Measurements from ENCODE around the gene HYAL1.

Gene HYAL1

GRCh38 chr3:50322115-50322385, 18.7 kb upstream of the HYAL1 start:
- peak overlapping the region; percentile 85 for H3K4me3 ChIP-seq
- TF ChIP-seq CTCF (IDR thresholded peaks at IDR 0.05) = no peak
- DNase-seq (ENCODE audit: low spot score) = no peak
- peak overlapping the region; percentile 52 to 91 for H3K27ac ChIP-seq

- DNase-seq (ENCODE audit: low spot score) = peak; percentile 93
- peak overlapping the region; percentile 69 to 91 for H3K27ac ChIP-seq
- H3K4me3 ChIP-seq = peak overlapping the region; percentile 85
- no peak for TF ChIP-seq CTCF (IDR thresholded peaks at IDR 0.05)
These were observed 18.2 kb upstream of the HYAL1 start for GRCh38 chr3:50321336-50322114.

GRCh38 chr3:50320853-50321335, 17.5 kb upstream of the HYAL1 start:
- no peak for TF ChIP-seq CTCF (IDR thresholded peaks at IDR 0.05)
- DNase-seq (ENCODE audit: low spot score) = no peak
- H3K27ac ChIP-seq = peak overlapping the region; percentile 69 to 91
- peak overlapping the region; percentile 85 for H3K4me3 ChIP-seq

- TF ChIP-seq CTCF (IDR thresholded peaks at IDR 0.05) = no peak
- Histone ChIP-seq H3K27ac (peak overlapping the region in 1 of 2 donors; percentile 91), H3K4me3 (peak overlapping the region; percentile 85)
- no peak for DNase-seq (ENCODE audit: low spot score)
These were observed 16.7 kb upstream of the HYAL1 start for GRCh38 chr3:50319894-50320625.

GRCh38 chr3:50319181-50319893, 16.0 kb upstream of the HYAL1 start:
- H3K4me3 ChIP-seq = peak overlapping the region; percentile 85
- H3K27ac ChIP-seq = peak overlapping the region in 1 of 2 donors; percentile 91

GRCh38 chr3:50318615-50319014, 15.2 kb upstream of the HYAL1 start:
- TF ChIP-seq CTCF (IDR thresholded peaks at IDR 0.05) = no peak

More at GRCh38 chr3:50319181-50319893, 16.0 kb upstream of the HYAL1 start:
- no peak for TF ChIP-seq CTCF (IDR thresholded peaks at IDR 0.05)
- no peak for DNase-seq (ENCODE audit: low spot score)

More at GRCh38 chr3:50318615-50319014, 15.2 kb upstream of the HYAL1 start:
- peak overlapping the region; percentile 85 for H3K4me3 ChIP-seq
- DNase-seq (ENCODE audit: low spot score) = no peak
- H3K27ac ChIP-seq = peak overlapping the region in 1 of 2 donors; percentile 17
